PC-3 (cell line): ENCODE measurements around the gene PSG6.
"Not testable (repeated sequence)": the region's sequence is repeated elsewhere in the genome, so short reads cannot be mapped to it uniquely, and the experiment has no call there.

Experiments
- EZH2 ChIP-seq: fragments of 300-600 bp; sonication (generic); IDR thresholded peaks from one replicate; pipeline ENCODE4 v1.6.1; 2017; ENCODE audit warnings: antibody characterized with exemption, mild to moderate bottlenecking, low read length; ENCODE audit not compliant: unreplicated experiment
- EZH2phosphoT487 ChIP-seq: fragments of 300-600 bp; sonication (generic); IDR thresholded peaks from 2 replicates; pipeline ENCODE4 v1.6.1; 2018; ENCODE audit warnings: mild to moderate bottlenecking, antibody characterized with exemption, low read length, borderline replicate concordance

GRCh38 chr19:42890446-42890845 lies 27.2 kb downstream of the PSG6 start:
- not testable (repeated sequence) for TF ChIP-seq EZH2, EZH2phosphoT487
